ENCODE results near the gene ZYG11B.
"Not testable (repeated sequence)": the region's sequence is repeated elsewhere in the genome, so short reads cannot be mapped to it uniquely, and the experiment has no call there.

Gene ZYG11B

GRCh38 chr1:52707927-52708655, 18.2 kb upstream of the ZYG11B start:
- no peak for DNase-seq (ENCODE audit: low read depth)

GRCh38 chr1:52709016-52709415, 17.2 kb upstream of the ZYG11B start:
- DNase-seq (ENCODE audit: low read depth), result no peak

GRCh38 chr1:52713590-52713989, 12.7 kb upstream of the ZYG11B start:
- DNase-seq (ENCODE audit: low read depth), result no peak

- not testable (repeated sequence) for DNase-seq (ENCODE audit: low read depth)
Observed at GRCh38 chr1:52715296-52715695, 11.0 kb upstream of the ZYG11B start.

GRCh38 chr1:52723260-52723659, 3.0 kb upstream of the ZYG11B start:
- no peak for DNase-seq (ENCODE audit: low read depth)

GRCh38 chr1:52725903-52726264, 369 bp upstream of the ZYG11B start:
- DNase-seq (ENCODE audit: low read depth), result no peak

GRCh38 chr1:52727114-52727586, 897 bp downstream of the ZYG11B start:
- DNase-seq (ENCODE audit: low read depth), result no peak

- no peak for DNase-seq (ENCODE audit: low read depth)
Observed at GRCh38 chr1:52727956-52728656, 1.9 kb downstream of the ZYG11B start.

- no peak for DNase-seq (ENCODE audit: low read depth)
Observed at GRCh38 chr1:52733368-52733767, 7.1 kb downstream of the ZYG11B start.

GRCh38 chr1:52735371-52735770, 9.1 kb downstream of the ZYG11B start:
- DNase-seq (ENCODE audit: low read depth), result not testable (repeated sequence)

GRCh38 chr1:52738148-52738547, 11.9 kb downstream of the ZYG11B start:
- DNase-seq (ENCODE audit: low read depth), result no peak

- no peak for DNase-seq (ENCODE audit: low read depth)
Observed at GRCh38 chr1:52738893-52739292, 12.6 kb downstream of the ZYG11B start.

- no peak for DNase-seq (ENCODE audit: low read depth)
Observed at GRCh38 chr1:52739699-52740467, 13.6 kb downstream of the ZYG11B start.

GRCh38 chr1:52741259-52741658, 15.0 kb downstream of the ZYG11B start:
- DNase-seq (ENCODE audit: low read depth), result no peak

- DNase-seq (ENCODE audit: low read depth), result no peak
Observed at GRCh38 chr1:52746189-52746588, 19.9 kb downstream of the ZYG11B start.

GRCh38 chr1:52747450-52747849, 21.2 kb downstream of the ZYG11B start:
- DNase-seq (ENCODE audit: low read depth), result no peak

GRCh38 chr1:52748119-52748518, 21.9 kb downstream of the ZYG11B start:
- DNase-seq (ENCODE audit: low read depth), result no peak

- DNase-seq (ENCODE audit: low read depth), result not testable (repeated sequence)
Observed at GRCh38 chr1:52749496-52749895, 23.2 kb downstream of the ZYG11B start.

GRCh38 chr1:52750139-52750538, 23.9 kb downstream of the ZYG11B start:
- not testable (repeated sequence) for DNase-seq (ENCODE audit: low read depth)

GRCh38 chr1:52751589-52752483, 25.6 kb downstream of the ZYG11B start:
- DNase-seq (ENCODE audit: low read depth), result no peak

- DNase-seq (ENCODE audit: low read depth), result no peak
Observed at GRCh38 chr1:52752484-52752826, 26.2 kb downstream of the ZYG11B start.

GRCh38 chr1:52753169-52753568, 26.9 kb downstream of the ZYG11B start:
- DNase-seq (ENCODE audit: low read depth), result no peak
